Caco-2 (cell line): ENCODE data around the gene ALDH9A1. TPM values are rescaled to one million over a fixed set of nuclear protein-coding genes. Genes with fewer than 3 reads are reported as not detected.
"Not testable (repeated sequence)": the region's sequence is repeated elsewhere in the genome, so short reads cannot be mapped to it uniquely, and the experiment has no call there.

Experiments used
- BruUV-seq: library from RNA; stranded (reverse); fragments of 400-500 nt; replicated peaks from 2 replicates; lab custom pipeline; 2021; lab: Mats Ljungman, UMichigan
- CTCF ChIA-PET: fragments of 300-600 bp; sonication (Branson Sonifier 250); formaldehyde crosslinking; loops from one replicate; lab custom pipeline; 2022; ENCODE audit warnings: antibody characterized with exemption; lab: Charles Lee
- POLR2A ChIA-PET: fragments of 300-600 bp; sonication (Branson Sonifier 250); formaldehyde crosslinking; loops from one replicate; lab custom pipeline; 2022; ENCODE audit warnings: antibody characterized with exemption; lab: Charles Lee
- DNase-seq, 2 experiments: peaks; one replicate each; pipeline versions ENCODE4 v3.0.0 to v3.0.0-alpha.2; 2020 to 2022
- H3K27me3 ChIP-seq: replicated peaks from 2 replicates; pipeline ENCODE4 v1.6.0; 2011; ENCODE audit warnings: low read length; ENCODE audit not compliant: control insufficient read depth, insufficient read depth
- H3K36me3 ChIP-seq: 2 replicates; pipeline ENCODE4 v1.5.1; 2011; ENCODE audit warnings: low read length; ENCODE audit not compliant: control insufficient read depth, insufficient read depth
- H3K4me1 ChIP-seq: fragments of 250-450 bp; sonication (Bioruptor Pico); 2 replicates; pipeline ENCODE4 v1.5.1; 2020; ENCODE audit warnings: mild to moderate bottlenecking
- H3K4me3 ChIP-seq: 2 replicates; pipeline ENCODE4 v1.5.1; 2011; ENCODE audit warnings: low read depth, mild to moderate bottlenecking, control low read depth, low read length
- H3K9me3 ChIP-seq: fragments of 250-450 bp; sonication (Bioruptor Pico); 2 replicates; pipeline ENCODE4 v1.5.1; 2020; ENCODE audit warnings: mild to moderate bottlenecking, moderate library complexity
- H3K27ac Mint-ChIP-seq: one replicate; pipeline ENCODE4 v1.8.0; 2022; ENCODE audit warnings: mixed read lengths; ENCODE audit not compliant: unreplicated experiment
- H3K27me3 Mint-ChIP-seq: one replicate; pipeline ENCODE4 v1.8.0; 2022; ENCODE audit warnings: mixed read lengths; ENCODE audit not compliant: insufficient read depth, unreplicated experiment
- H3K36me3 Mint-ChIP-seq: one replicate; pipeline ENCODE4 v1.8.0; 2022; ENCODE audit warnings: mild to moderate bottlenecking, mixed read lengths; ENCODE audit not compliant: insufficient read depth, unreplicated experiment
- H3K4me1 Mint-ChIP-seq: one replicate; pipeline ENCODE4 v1.8.0; 2022; ENCODE audit warnings: low read depth, mixed read lengths; ENCODE audit not compliant: unreplicated experiment
- H3K4me3 Mint-ChIP-seq: one replicate; pipeline ENCODE4 v1.8.0; 2022; ENCODE audit warnings: mild to moderate bottlenecking, moderate library complexity, mixed read lengths; ENCODE audit not compliant: unreplicated experiment
- H3K9me3 Mint-ChIP-seq: one replicate; pipeline ENCODE4 v1.8.0; 2022; ENCODE audit warnings: mixed read lengths; ENCODE audit not compliant: unreplicated experiment
- CTCF ChIP-seq, 2 experiments: fragments of 200-600 bp in 1 of 2; IDR thresholded peaks; 1 replicate in 1 of 2; 2 replicates in 1 of 2; pipeline versions ENCODE4 v1.5.1 to v1.8.0; 2011 to 2022; ENCODE audit warnings: antibody characterized with exemption in 1 of 2, control low read depth in 1 of 2, inconsistent platforms in 1 of 2, low read depth in 1 of 2, low read length in 1 of 2, mild to moderate bottlenecking in 1 of 2, moderate library complexity in 1 of 2; ENCODE audit not compliant: insufficient read depth in 1 of 2, severe bottlenecking in 1 of 2, unreplicated experiment in 1 of 2
- intact Hi-C: fragments of 100-400 bp; cut with micrococcal nuclease; formaldehyde crosslinking; loops from one replicate; pipeline ENCODE4 v1.10.0; 2022; ENCODE audit not compliant: unreplicated experiment
- total RNA-seq: library from RNA; stranded (reverse); gene quantifications from 2 replicates; pipeline ENCODE4 v1.2.3, GENCODE V29; 2022

The ALDH9A1 gene
- total RNA-seq, 1 experiment from 2014 or later = 33.9 TPM

GRCh38 chr1:165686971-165687433 is 11.4 kb downstream of the ALDH9A1 start:
- Mint-ChIP-seq H3K27ac (no peak overlapping the region), H3K36me3 (peaks cover 16% of the 10 kb centered on the region), H3K4me3 (no peak overlapping the region), H3K4me1 (no peaks in the 10 kb centered on the region), H3K27me3 (no peaks in the 10 kb centered on the region), H3K9me3 (peaks cover 9% of the 10 kb centered on the region)
- H3K4me1 ChIP-seq = no peaks in the 10 kb centered on the region
- no peaks in the 10 kb centered on the region for H3K9me3 ChIP-seq
- ChIA-PET POLR2A (no interaction called here), CTCF (no interaction called here)
- no peak for DNase-seq
- intact Hi-C loops = no loop called here
- no peak for TF ChIP-seq CTCF (IDR thresholded peaks at IDR 0.05; ENCODE audit: insufficient read depth in 1 of 2, low read depth in 1 of 2, low read length in 1 of 2, severe bottlenecking in 1 of 2, unreplicated experiment in 1 of 2)
- no peaks in the 10 kb centered on the region for H3K36me3 ChIP-seq
- no TSS peak for BruUV-seq
- no peaks in the 10 kb centered on the region for H3K27me3 ChIP-seq
- no peak overlapping the region for H3K4me3 ChIP-seq

GRCh38 chr1:165686121-165686970 is 12.0 kb downstream of the ALDH9A1 start:
- no peak for DNase-seq
- Mint-ChIP-seq H3K36me3 (peaks cover 16% of the 10 kb centered on the region), H3K4me1 (no peaks in the 10 kb centered on the region), H3K9me3 (peaks cover 9% of the 10 kb centered on the region), H3K4me3 (no peak overlapping the region), H3K27me3 (no peaks in the 10 kb centered on the region), H3K27ac (no peak overlapping the region)
- H3K4me3 ChIP-seq = no peak overlapping the region
- no peaks in the 10 kb centered on the region for H3K9me3 ChIP-seq
- intact Hi-C loops = no loop called here
- H3K27me3 ChIP-seq = no peaks in the 10 kb centered on the region
- H3K36me3 ChIP-seq = no peaks in the 10 kb centered on the region
- TF ChIP-seq CTCF (IDR thresholded peaks at IDR 0.05; ENCODE audit: insufficient read depth in 1 of 2, low read depth in 1 of 2, low read length in 1 of 2, severe bottlenecking in 1 of 2, unreplicated experiment in 1 of 2) = peak in 1 of 2 experiments; percentile 43
- ChIA-PET CTCF (interaction anchor here (1.0 kb wide), 1 partner anchor 84 kb away, joined by 4 read pairs; no protein-coding TSS in a partner anchor), POLR2A (no interaction called here)
- BruUV-seq = no TSS peak
- no peaks in the 10 kb centered on the region for H3K4me1 ChIP-seq

GRCh38 chr1:165683848-165684485 is 14.4 kb downstream of the ALDH9A1 start:
- H3K9me3 Mint-ChIP-seq = peaks cover 9% of the 10 kb centered on the region
- BruUV-seq = no TSS peak
- ChIA-PET CTCF (no interaction called here), POLR2A (no interaction called here)
- no peaks in the 10 kb centered on the region for H3K27me3 Mint-ChIP-seq
- no peak overlapping the region for H3K27ac Mint-ChIP-seq
- H3K4me3 Mint-ChIP-seq = no peak overlapping the region
- Histone ChIP-seq H3K36me3 (no peaks in the 10 kb centered on the region), H3K27me3 (no peaks in the 10 kb centered on the region), H3K4me1 (no peaks in the 10 kb centered on the region), H3K4me3 (no peak overlapping the region), H3K9me3 (no peaks in the 10 kb centered on the region)
- peaks cover 11% of the 10 kb centered on the region for H3K36me3 Mint-ChIP-seq
- intact Hi-C loops = no loop called here
- H3K4me1 Mint-ChIP-seq = no peaks in the 10 kb centered on the region
- no peak for DNase-seq
- TF ChIP-seq CTCF (IDR thresholded peaks at IDR 0.05; ENCODE audit: insufficient read depth in 1 of 2, low read depth in 1 of 2, low read length in 1 of 2, severe bottlenecking in 1 of 2, unreplicated experiment in 1 of 2) = no peak

- H3K36me3 Mint-ChIP-seq, BruUV-seq, POLR2A ChIA-PET: not testable (repeated sequence)
Measured at GRCh38 chr1:165680773-165681172, 17.6 kb downstream of the ALDH9A1 start.

More at GRCh38 chr1:165680773-165681172, 17.6 kb downstream of the ALDH9A1 start:
- H3K27ac Mint-ChIP-seq, H3K36me3 ChIP-seq, intact Hi-C loops, H3K4me1 Mint-ChIP-seq, DNase-seq, H3K4me1 ChIP-seq, H3K4me3 ChIP-seq, H3K27me3 Mint-ChIP-seq, H3K4me3 Mint-ChIP-seq, H3K9me3 ChIP-seq, H3K9me3 Mint-ChIP-seq, CTCF ChIA-PET, H3K27me3 ChIP-seq: not testable (repeated sequence)
